Hepatocyte (in vitro differentiated cells): ENCODE measurements around the gene ZFYVE28. TPM values are rescaled to one million over a fixed set of nuclear protein-coding genes. Genes with fewer than 3 reads are reported as not detected.

Source experiments
- DNase-seq: peaks from one replicate; pipeline ENCODE4 v3.0.0-alpha.2; 2016; ENCODE audit warnings: low spot score
- H2AFZ ChIP-seq: fragments of 200-600 bp; sonication (generic); 2 replicates; pipeline ENCODE4 v1.6.0; 2016; ENCODE audit warnings: antibody characterized with exemption, mild to moderate bottlenecking
- H3K27ac ChIP-seq: fragments of 200-600 bp; sonication (generic); 2 replicates; pipeline ENCODE4 v1.5.1; 2016; ENCODE audit warnings: mild to moderate bottlenecking
- H3K27me3 ChIP-seq: fragments of 200-600 bp; sonication (generic); 2 replicates; pipeline ENCODE4 v1.6.1; 2016
- H3K36me3 ChIP-seq: fragments of 200-600 bp; sonication (generic); replicated peaks from 2 replicates; pipeline ENCODE4 v1.5.1; 2016; ENCODE audit warnings: low read depth; ENCODE audit not compliant: insufficient read depth
- H3K4me1 ChIP-seq: fragments of 200-600 bp; sonication (generic); 2 replicates; pipeline ENCODE4 v1.5.1; 2016; ENCODE audit warnings: mild to moderate bottlenecking, moderate library complexity; ENCODE audit not compliant: insufficient read depth
- H3K4me2 ChIP-seq: fragments of 200-600 bp; sonication (generic); 2 replicates; pipeline ENCODE4 v1.6.0; 2016
- H3K4me3 ChIP-seq: fragments of 200-600 bp; sonication (generic); 2 replicates; pipeline ENCODE4 v1.5.1; 2016; ENCODE audit warnings: mild to moderate bottlenecking
- H3K79me2 ChIP-seq: fragments of 200-600 bp; sonication (generic); 2 replicates; pipeline ENCODE4 v1.6.0; 2017; ENCODE audit warnings: mild to moderate bottlenecking
- H3K9me2 ChIP-seq: fragments of 200-600 bp; sonication (generic); replicated peaks from 2 replicates; pipeline ENCODE4 v1.6.0; 2017; ENCODE audit warnings: mild to moderate bottlenecking; ENCODE audit not compliant: insufficient read depth
- H3K9me3 ChIP-seq: fragments of 200-600 bp; sonication (generic); 2 replicates; pipeline ENCODE4 v1.5.1; 2016; ENCODE audit warnings: low read depth, mild to moderate bottlenecking
- H4K20me1 ChIP-seq: fragments of 200-600 bp; sonication (generic); 2 replicates; pipeline ENCODE4 v1.6.0; 2016; ENCODE audit warnings: mild to moderate bottlenecking; ENCODE audit not compliant: insufficient read depth, poor library complexity, severe bottlenecking
- EZH2 ChIP-seq: fragments of 200-600 bp; sonication (generic); IDR thresholded peaks from 2 replicates; pipeline ENCODE4 v1.6.1; 2016; ENCODE audit warnings: antibody characterized with exemption, mild to moderate bottlenecking, borderline replicate concordance
- EZH2phosphoT487 ChIP-seq: fragments of 200-600 bp; sonication (generic); IDR thresholded peaks from one replicate; pipeline ENCODE4 v1.6.1; 2018; ENCODE audit warnings: antibody characterized with exemption, mild to moderate bottlenecking, low read depth, moderate library complexity; ENCODE audit not compliant: unreplicated experiment, severe bottlenecking
- WGBS: methylation state at CpG from one replicate; pipeline ENCODE4 v1.1.6; 2016; ENCODE audit warnings: low lambda C conversion rate; ENCODE audit errors: missing lambda C conversion rate; 5-methylcytosine and 5-hydroxymethylcytosine counted together
- polyA plus RNA-seq: library from polyadenylated mRNA; unstranded; fragments of >200 nt; fragmentation: Nextera tagmentation; extraction: Ambion mirVana; gene quantifications from 2 replicates; pipeline ENCODE4 v1.2.1, GENCODE V29; 2016
- total RNA-seq: library from RNA; depleted of rRNA; stranded (reverse); fragments of >200 nt; gene quantifications from 2 replicates; pipeline ENCODE4 v1.2.3, GENCODE V29; 2014
- TF ChIP-seq, protein P1 (sequence below): fragments of 200-600 bp; sonication (generic); IDR thresholded peaks from 2 replicates; pipeline ENCODE4 v1.5.1; 2016; ENCODE audit warnings: antibody characterized with exemption, mild to moderate bottlenecking; ENCODE audit not compliant: poor library complexity

ZFYVE28 gene
- total and polyA plus RNA-seq, 2 experiments from 2014 or later = 2.2 to 3.4 TPM

- no peaks in the 10 kb centered on the region for H3K9me2 ChIP-seq
- H3K27me3 ChIP-seq = no peaks in the 10 kb centered on the region
- H3K36me3 ChIP-seq = no peaks in the 10 kb centered on the region
- DNase-seq = no peak
- TF ChIP-seq EZH2phosphoT487 = no peak
- TF ChIP-seq, protein P1, sequence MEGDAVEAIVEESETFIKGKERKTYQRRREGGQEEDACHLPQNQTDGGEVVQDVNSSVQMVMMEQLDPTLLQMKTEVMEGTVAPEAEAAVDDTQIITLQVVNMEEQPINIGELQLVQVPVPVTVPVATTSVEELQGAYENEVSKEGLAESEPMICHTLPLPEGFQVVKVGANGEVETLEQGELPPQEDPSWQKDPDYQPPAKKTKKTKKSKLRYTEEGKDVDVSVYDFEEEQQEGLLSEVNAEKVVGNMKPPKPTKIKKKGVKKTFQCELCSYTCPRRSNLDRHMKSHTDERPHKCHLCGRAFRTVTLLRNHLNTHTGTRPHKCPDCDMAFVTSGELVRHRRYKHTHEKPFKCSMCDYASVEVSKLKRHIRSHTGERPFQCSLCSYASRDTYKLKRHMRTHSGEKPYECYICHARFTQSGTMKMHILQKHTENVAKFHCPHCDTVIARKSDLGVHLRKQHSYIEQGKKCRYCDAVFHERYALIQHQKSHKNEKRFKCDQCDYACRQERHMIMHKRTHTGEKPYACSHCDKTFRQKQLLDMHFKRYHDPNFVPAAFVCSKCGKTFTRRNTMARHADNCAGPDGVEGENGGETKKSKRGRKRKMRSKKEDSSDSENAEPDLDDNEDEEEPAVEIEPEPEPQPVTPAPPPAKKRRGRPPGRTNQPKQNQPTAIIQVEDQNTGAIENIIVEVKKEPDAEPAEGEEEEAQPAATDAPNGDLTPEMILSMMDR = no peak
- TF ChIP-seq EZH2 = no peak
- H4K20me1 ChIP-seq = no peaks in the 10 kb centered on the region
- H3K27ac ChIP-seq = no peak overlapping the region
- 89% methylated on average over 21 of the region's 21 CpGs for WGBS
- no peak overlapping the region for H3K4me2 ChIP-seq
- peaks cover 12% of the 10 kb centered on the region for H3K4me1 ChIP-seq
- H3K4me3 ChIP-seq = no peak overlapping the region
- no peaks in the 10 kb centered on the region for H3K79me2 ChIP-seq
- no peak overlapping the region for H2AFZ ChIP-seq
- no peaks in the 10 kb centered on the region for H3K9me3 ChIP-seq
These were observed 60.4 kb downstream of the ZFYVE28 start for GRCh38 chr4:2357821-2358745.

DNA sequence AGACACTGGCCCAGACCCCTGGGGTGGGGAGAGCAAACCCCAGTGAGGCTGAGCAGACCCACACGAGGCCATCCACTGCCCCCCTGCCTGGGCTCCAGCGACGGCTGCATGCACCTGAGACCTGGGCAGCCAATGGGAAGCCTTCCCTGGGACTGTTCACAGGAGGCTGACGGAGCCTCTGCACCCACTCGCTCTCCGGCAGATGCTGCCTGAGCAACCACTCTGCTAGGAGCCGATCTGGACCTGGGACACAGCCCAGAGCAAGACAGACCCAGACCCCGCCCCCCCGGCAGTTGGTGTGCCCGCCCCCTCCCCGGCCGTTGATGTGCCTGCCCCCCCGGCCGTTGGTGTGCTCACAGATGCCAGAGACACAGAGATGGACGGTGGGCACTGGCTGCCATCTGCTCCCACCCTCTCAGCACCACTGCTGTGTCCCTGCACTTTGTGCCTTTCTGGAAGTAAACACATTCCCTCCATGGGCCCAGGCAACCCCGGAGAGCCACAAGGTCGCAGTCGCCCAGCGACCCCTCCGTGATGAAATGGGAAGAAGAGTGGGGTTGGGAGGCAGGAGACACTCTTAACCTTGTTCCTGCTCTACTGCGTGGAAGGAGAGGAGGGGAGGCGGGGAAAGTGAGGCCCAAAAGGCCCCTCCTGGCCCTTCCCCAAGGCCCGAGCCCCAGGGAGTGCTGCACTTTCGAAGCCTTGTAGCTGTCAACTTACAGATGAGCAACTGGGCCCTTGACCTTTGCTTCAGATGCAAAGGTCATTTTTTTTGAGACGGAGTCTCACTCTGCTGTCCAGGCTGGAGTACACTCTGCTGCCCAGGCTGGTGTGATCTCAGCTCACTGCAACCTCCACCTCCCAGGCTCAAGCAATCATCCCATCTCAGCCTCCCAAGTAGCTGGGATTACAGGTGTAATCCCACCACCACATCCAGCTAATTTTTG is 62.0 kb downstream of the ZFYVE28 start:
- TF ChIP-seq EZH2phosphoT487 = no peak
- no peak for TF ChIP-seq EZH2
- TF ChIP-seq, protein P1 = no peak
- DNase-seq = no peak
- no peaks in the 10 kb centered on the region for H3K9me3 ChIP-seq
- no peaks in the 10 kb centered on the region for H3K79me2 ChIP-seq
- WGBS = 92% methylated on average over 17 of the region's 25 CpGs
- H3K4me3 ChIP-seq = no peak overlapping the region
- no peaks in the 10 kb centered on the region for H3K4me1 ChIP-seq
- H3K36me3 ChIP-seq = no peaks in the 10 kb centered on the region
- no peaks in the 10 kb centered on the region for H3K9me2 ChIP-seq
- H2AFZ ChIP-seq = no peak overlapping the region
- H3K27me3 ChIP-seq = no peaks in the 10 kb centered on the region
- H4K20me1 ChIP-seq = no peaks in the 10 kb centered on the region
- no peak overlapping the region for H3K4me2 ChIP-seq
- no peak overlapping the region for H3K27ac ChIP-seq

DNA sequence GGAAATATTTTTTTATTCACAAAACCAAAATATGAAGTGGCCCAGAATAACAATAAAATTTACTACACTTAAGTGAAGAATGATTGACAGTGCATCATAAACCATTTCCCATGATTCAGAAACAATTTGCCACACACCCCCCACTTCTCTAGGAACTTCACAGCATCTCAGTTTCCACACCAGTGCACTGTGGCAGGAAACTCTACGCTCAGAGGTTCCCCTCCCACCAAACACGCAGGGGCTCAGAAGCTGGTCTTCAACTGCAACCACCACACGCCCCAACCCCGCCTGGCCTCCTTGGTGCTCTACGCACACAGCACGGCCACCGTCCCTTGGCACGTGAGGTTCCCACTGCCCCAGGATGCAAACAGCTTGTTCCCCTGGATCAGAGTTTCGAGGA is 63.7 kb downstream of the ZFYVE28 start:
- Histone ChIP-seq H3K79me2 (no peaks in the 10 kb centered on the region), H4K20me1 (no peaks in the 10 kb centered on the region), H3K9me3 (no peaks in the 10 kb centered on the region), H2AFZ (no peak overlapping the region), H3K27ac (no peak overlapping the region), H3K27me3 (no peaks in the 10 kb centered on the region), H3K4me3 (no peak overlapping the region), H3K4me1 (no peaks in the 10 kb centered on the region), H3K36me3 (no peaks in the 10 kb centered on the region), H3K9me2 (no peaks in the 10 kb centered on the region), H3K4me2 (no peak overlapping the region)
- TF ChIP-seq EZH2 = no peak
- no peak for TF ChIP-seq EZH2phosphoT487
- TF ChIP-seq, protein P1 = no peak
- 93% methylated on average over 9 of the region's 9 CpGs for WGBS
- DNase-seq = no peak
